DMS 273 treated with DMSO at 0.1 percent for 48 hours (cell line): ENCODE data around the gene QPCTL.

ENCODE experiments used
- DNase-seq: peaks from one replicate; lab custom pipeline; 2025; lab: John Stamatoyannopoulos, UW

QPCTL gene

GRCh38 chr19:45692187-45693105, at the start of gene QPCTL:
QPCTL (plus strand) TSS chr19:45692666; CDS start chr19:45692704, 38 bp downstream.
- peak; percentile 99 for DNase-seq

- DNase-seq: peak; percentile 62
Measured at GRCh38 chr19:45643024-45643926, 49.2 kb upstream of the QPCTL start.

- peak; percentile 50 for DNase-seq
Measured at GRCh38 chr19:45643927-45644771, 48.3 kb upstream of the QPCTL start.

- no peak for DNase-seq
Measured at GRCh38 chr19:45645068-45645630, 47.3 kb upstream of the QPCTL start.

GRCh38 chr19:45645631-45646344, 46.7 kb upstream of the QPCTL start:
- DNase-seq: peak; percentile 85

- no peak for DNase-seq
Measured at GRCh38 chr19:45646345-45646698, 46.1 kb upstream of the QPCTL start.

GRCh38 chr19:45650722-45651121, 41.7 kb upstream of the QPCTL start:
- no peak for DNase-seq

- DNase-seq: no peak
Measured at GRCh38 chr19:45653634-45654033, 38.8 kb upstream of the QPCTL start.

GRCh38 chr19:45655073-45655472, 37.4 kb upstream of the QPCTL start:
- DNase-seq: no peak

- no peak for DNase-seq
Measured at GRCh38 chr19:45657520-45658167, 34.8 kb upstream of the QPCTL start.

GRCh38 chr19:45659096-45659729, 33.3 kb upstream of the QPCTL start:
- no peak for DNase-seq

GRCh38 chr19:45660636-45661035, 31.8 kb upstream of the QPCTL start:
- DNase-seq: no peak

- DNase-seq: no peak
Measured at GRCh38 chr19:45663800-45664199, 28.7 kb upstream of the QPCTL start.

- DNase-seq: no peak
Measured at GRCh38 chr19:45664575-45664974, 27.9 kb upstream of the QPCTL start.

GRCh38 chr19:45667620-45668341, 24.7 kb upstream of the QPCTL start, which contains the start of gene GIPR:
GIPR (plus strand) TSS chr19:45668221; CDS start chr19:45669521, 1,300 bp downstream.
- no peak for DNase-seq

- DNase-seq: no peak
Measured at GRCh38 chr19:45668342-45668871, 24.1 kb upstream of the QPCTL start.

- DNase-seq: no peak
Measured at GRCh38 chr19:45670670-45671453, 21.6 kb upstream of the QPCTL start.

- no peak for DNase-seq
Measured at GRCh38 chr19:45674946-45675345, 17.5 kb upstream of the QPCTL start.
